GM19351 (cell line): ENCODE data around the gene ERAP2.
"Not testable (repeated sequence)": the region's sequence is repeated elsewhere in the genome, so short reads cannot be mapped to it uniquely, and the experiment has no call there.

Experiments
- ATAC-seq: cut with Tn5 transposase; IDR thresholded peaks from one replicate; pipeline ENCODE4 v1.9.1; 2021; ENCODE audit warnings: mild to moderate bottlenecking, moderate library complexity; ENCODE audit not compliant: unreplicated experiment

Gene ERAP2

GRCh38 chr5:96931037-96931436, 54.7 kb downstream of the ERAP2 start:
- ATAC-seq, result not testable (repeated sequence)

GRCh38 chr5:96931605-96932004, 55.3 kb downstream of the ERAP2 start:
- no peak for ATAC-seq

GRCh38 chr5:96932026-96932425, 55.7 kb downstream of the ERAP2 start:
- ATAC-seq, result no peak

- no peak for ATAC-seq
Measured at GRCh38 chr5:96933764-96934707, 57.7 kb downstream of the ERAP2 start.

- ATAC-seq, result peak; percentile 53
Measured at GRCh38 chr5:96934708-96935558, 58.6 kb downstream of the ERAP2 start.

- peak; percentile 48 for ATAC-seq
Measured at GRCh38 chr5:96935559-96936430, 59.5 kb downstream of the ERAP2 start, which contains the start of gene LNPEP. Gene LNPEP (plus strand): TSS chr5:96936080. CDS start chr5:96936156, 76 bp downstream.

- peak; percentile 36 for ATAC-seq
Measured at GRCh38 chr5:96936431-96937320, 60.4 kb downstream of the ERAP2 start.

GRCh38 chr5:96940586-96940985, 64.3 kb downstream of the ERAP2 start:
- ATAC-seq, result no peak

- ATAC-seq, result no peak
Measured at GRCh38 chr5:96941140-96941539, 64.8 kb downstream of the ERAP2 start.

GRCh38 chr5:96942078-96942477, 65.8 kb downstream of the ERAP2 start:
- no peak for ATAC-seq

GRCh38 chr5:96942911-96943310, 66.6 kb downstream of the ERAP2 start:
- ATAC-seq, result no peak

- no peak for ATAC-seq
Measured at GRCh38 chr5:96943799-96944198, 67.5 kb downstream of the ERAP2 start.

- ATAC-seq, result no peak
Measured at GRCh38 chr5:96945144-96945897, 69.0 kb downstream of the ERAP2 start.

- no peak for ATAC-seq
Measured at GRCh38 chr5:96946381-96946780, 70.1 kb downstream of the ERAP2 start.

- no peak for ATAC-seq
Measured at GRCh38 chr5:96952118-96952750, 75.9 kb downstream of the ERAP2 start.

GRCh38 chr5:96952974-96953730, 76.9 kb downstream of the ERAP2 start:
- ATAC-seq, result no peak

- ATAC-seq, result peak; percentile 54
Measured at GRCh38 chr5:96957254-96958049, 81.2 kb downstream of the ERAP2 start.
